Suprapubic skin (tissue), 3 donors: ENCODE measurements around the gene ADAMTS9.

Source experiments
- CTCF ChIP-seq, 2 donors: fragments of 200-600 bp in 1 of 2; fragments of 450-650 bp in 1 of 2; sonication (generic) in 1 of 2; IDR thresholded peaks; one replicate each; pipeline ENCODE4 v1.5.1; 2016 to 2019; ENCODE audit warnings: antibody characterized with exemption in 2 of 2, mild to moderate bottlenecking in 1 of 2, moderate library complexity in 1 of 2
- EP300 ChIP-seq: sonication (generic); formaldehyde crosslinking; IDR thresholded peaks from one replicate; pipeline ENCODE4 v1.6.1; 2017; ENCODE audit warnings: antibody characterized with exemption
- POLR2A ChIP-seq, 2 donors: fragments of 450-650 bp; IDR thresholded peaks; one replicate each; pipeline ENCODE4 v1.6.1; 2017; ENCODE audit warnings: antibody characterized with exemption in 2 of 2, mild to moderate bottlenecking in 2 of 2, moderate library complexity in 2 of 2

- no peak for TF ChIP-seq CTCF (IDR thresholded peaks at IDR 0.05)
- no peak for TF ChIP-seq EP300
- TF ChIP-seq POLR2A (IDR thresholded peaks at IDR 0.05): no peak
Observed at GRCh38 chr3:64666171-64666588, 21.6 kb downstream of the ADAMTS9 start.
